WTC11 (cell line): Measurements from ENCODE around the gene HTR1B. TPM values are rescaled to one million over a fixed set of nuclear protein-coding genes. Genes with fewer than 3 reads are reported as not detected.

Source experiments
- ATAC-seq: fragments of 200-7000 bp; cut with Tn5 transposase; 2 replicates; pipeline ENCODE4 v1.10.0; 2021; ENCODE audit warnings: mild to moderate bottlenecking, moderate library complexity
- Bru-seq: library from RNA; stranded (reverse); fragments of 400-500 nt; gene quantifications from one replicate; lab custom pipeline; 2021; lab: Mats Ljungman, UMichigan
- CTCF ChIA-PET: fragments of 300-600 bp; sonication (Branson Sonifier 250); formaldehyde crosslinking; loops from one replicate; lab custom pipeline; 2021; ENCODE audit warnings: antibody characterized with exemption; lab: Charles Lee
- POLR2A ChIA-PET: fragments of 350-600 bp; sonication (Branson Sonifier 250); formaldehyde crosslinking; loops from one replicate; lab custom pipeline; 2021; ENCODE audit warnings: antibody characterized with exemption; lab: Charles Lee
- DNase-seq: peaks from one replicate; pipeline ENCODE4 v3.0.0; 2021; ENCODE audit warnings: low spot score
- H3K27ac Mint-ChIP-seq: 2 replicates; pipeline ENCODE4 v1.8.0; 2021; ENCODE audit warnings: mixed read lengths
- H3K27me3 Mint-ChIP-seq: 2 replicates; pipeline ENCODE4 v1.8.0; 2021; ENCODE audit warnings: low read depth, mild to moderate bottlenecking, moderate library complexity, mixed read lengths
- H3K36me3 Mint-ChIP-seq: 2 replicates; pipeline ENCODE4 v1.8.0; 2021; ENCODE audit warnings: mixed read lengths
- H3K4me1 Mint-ChIP-seq: 2 replicates; pipeline ENCODE4 v1.8.0; 2022; ENCODE audit warnings: mixed read lengths
- H3K4me3 Mint-ChIP-seq: 2 replicates; pipeline ENCODE4 v1.8.0; 2021; ENCODE audit warnings: mild to moderate bottlenecking, moderate library complexity, mixed read lengths
- H3K9me3 Mint-ChIP-seq: 2 replicates; pipeline ENCODE4 v1.8.0; 2021; ENCODE audit warnings: mixed read lengths
- AFF4 ChIP-seq: sonication (generic); formaldehyde crosslinking; IDR thresholded peaks from 2 replicates; pipeline ENCODE4 v1.8.1; 2023; ENCODE audit warnings: mild to moderate bottlenecking, missing genetic modification reagents, borderline replicate concordance
- ATF3 ChIP-seq: sonication (generic); formaldehyde crosslinking; conservative IDR thresholded peaks from 2 replicates; pipeline ENCODE4 v1.8.1; 2022; ENCODE audit warnings: mild to moderate bottlenecking, missing genetic modification reagents
- ELF4 ChIP-seq: sonication (generic); formaldehyde crosslinking; IDR thresholded peaks from 2 replicates; pipeline ENCODE4 v1.8.1; 2022; ENCODE audit warnings: low read depth, mild to moderate bottlenecking, moderate library complexity, missing genetic modification reagents
- JUN ChIP-seq: sonication (generic); formaldehyde crosslinking; IDR thresholded peaks from 2 replicates; pipeline ENCODE4 v1.8.0; 2023; ENCODE audit warnings: mild to moderate bottlenecking, missing genetic modification reagents
- NFYB ChIP-seq: sonication (generic); formaldehyde crosslinking; conservative IDR thresholded peaks from 2 replicates; pipeline ENCODE4 v1.8.0; 2022; ENCODE audit warnings: low read depth, missing genetic modification reagents
- TEAD4 ChIP-seq: sonication (generic); formaldehyde crosslinking; IDR thresholded peaks from 2 replicates; pipeline ENCODE4 v1.8.0; 2022; ENCODE audit warnings: mild to moderate bottlenecking, missing genetic modification reagents
- TP53 ChIP-seq: sonication (generic); formaldehyde crosslinking; IDR thresholded peaks from 2 replicates; pipeline ENCODE4 v1.8.1; 2023; ENCODE audit warnings: mild to moderate bottlenecking, missing genetic modification reagents
- ZBTB21 ChIP-seq: sonication (generic); formaldehyde crosslinking; IDR thresholded peaks from 2 replicates; pipeline ENCODE4 v1.8.1; 2023; ENCODE audit warnings: mild to moderate bottlenecking, missing genetic modification reagents, borderline replicate concordance
- ZNF138 ChIP-seq: sonication (generic); formaldehyde crosslinking; conservative IDR thresholded peaks from 2 replicates; pipeline ENCODE4 v1.8.1; 2022; ENCODE audit warnings: mild to moderate bottlenecking, moderate library complexity, missing genetic modification reagents
- ZNF219 ChIP-seq: sonication (generic); formaldehyde crosslinking; IDR thresholded peaks from 2 replicates; pipeline ENCODE4 v1.8.0; 2023; ENCODE audit warnings: missing genetic modification reagents, mild to moderate bottlenecking, borderline replicate concordance
- ZNF396 ChIP-seq: fragments of 250-450 bp; sonication (Bioruptor Pico); IDR thresholded peaks from 2 replicates; pipeline ENCODE4 v1.8.0; 2021; ENCODE audit warnings: mild to moderate bottlenecking, moderate library complexity, borderline replicate concordance
- ZNF416 ChIP-seq: fragments of 250-450 bp; sonication (Bioruptor Pico); IDR thresholded peaks from 2 replicates; pipeline ENCODE4 v1.9.0; 2021; ENCODE audit warnings: mild to moderate bottlenecking, inconsistent platforms
- long read RNA-seq, 3 experiments: library from RNA in 1 of 3; library from capped mRNA in 1 of 3; library from polyadenylated mRNA in 1 of 3; unstranded in 2 of 3; stranded (forward) in 1 of 3; transcript quantifications; one replicate each; pipeline ENCODE4 v2.0.0, GENCODE V29; 2021
- total RNA-seq: library from RNA; stranded (reverse); gene quantifications from 3 replicates; pipeline ENCODE4 v1.2.3, GENCODE V29; 2021
- TF ChIP-seq, protein P1 (sequence below): sonication (generic); formaldehyde crosslinking; IDR thresholded peaks from 2 replicates; pipeline ENCODE4 v1.8.0; 2022; ENCODE audit warnings: mild to moderate bottlenecking, missing genetic modification reagents

HTR1B gene, protein sequence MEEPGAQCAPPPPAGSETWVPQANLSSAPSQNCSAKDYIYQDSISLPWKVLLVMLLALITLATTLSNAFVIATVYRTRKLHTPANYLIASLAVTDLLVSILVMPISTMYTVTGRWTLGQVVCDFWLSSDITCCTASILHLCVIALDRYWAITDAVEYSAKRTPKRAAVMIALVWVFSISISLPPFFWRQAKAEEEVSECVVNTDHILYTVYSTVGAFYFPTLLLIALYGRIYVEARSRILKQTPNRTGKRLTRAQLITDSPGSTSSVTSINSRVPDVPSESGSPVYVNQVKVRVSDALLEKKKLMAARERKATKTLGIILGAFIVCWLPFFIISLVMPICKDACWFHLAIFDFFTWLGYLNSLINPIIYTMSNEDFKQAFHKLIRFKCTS
- total RNA-seq (1.5 to 1.7 TPM (median 1.6 TPM) in 3 replicates), Bru-seq, nascent RNA (percentile 43 among the genes with signal in this experiment)
- long read RNA-seq, experiment 1 = 0 reads
- long read RNA-seq, experiment 2, partial matches to known transcripts = 0 of 1 reads
- long read RNA-seq, experiment 2, other reads (novel, unspliced or antisense) = 0 of 1 reads
- long read RNA-seq, experiment 3 = 0 reads

- Mint-ChIP-seq H3K4me1 (peaks cover 39% of the 10 kb centered on the region), H3K4me3 (peak within 1 kb of the TSS; percentile 93), H3K36me3 (no peaks in the 10 kb centered on the region), H3K9me3 (no peaks in the 10 kb centered on the region), H3K27me3 (peaks cover 70% of the 10 kb centered on the region), H3K27ac (no peak within 1 kb of the TSS)
- POLR2A ChIA-PET = no interaction called here
- peak; percentile 42 for DNase-seq
- CTCF ChIA-PET = interaction anchor here (0.6 to 3.4 kb wide), 12 partner anchors 13 to 916 kb away, joined by 3 to 23 read pairs (median 4); no protein-coding TSS in a partner anchor
- TF ChIP-seq AFF4 (CRISPR knock-in tag) (no peak), ZBTB21 (CRISPR knock-in tag) (no peak), ZNF396 (CRISPR knock-in tag) (no peak), JUN (CRISPR knock-in tag) (0 out of 2 replicates have a peak, but pooled peaks have one; percentile 23), ZNF138 (CRISPR knock-in tag) (no peak), ATF3 (CRISPR knock-in tag) (no peak)
- TF ChIP-seq, protein P1, sequence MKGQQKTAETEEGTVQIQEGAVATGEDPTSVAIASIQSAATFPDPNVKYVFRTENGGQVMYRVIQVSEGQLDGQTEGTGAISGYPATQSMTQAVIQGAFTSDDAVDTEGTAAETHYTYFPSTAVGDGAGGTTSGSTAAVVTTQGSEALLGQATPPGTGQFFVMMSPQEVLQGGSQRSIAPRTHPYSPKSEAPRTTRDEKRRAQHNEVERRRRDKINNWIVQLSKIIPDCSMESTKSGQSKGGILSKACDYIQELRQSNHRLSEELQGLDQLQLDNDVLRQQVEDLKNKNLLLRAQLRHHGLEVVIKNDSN (CRISPR knock-in tag) = peak; percentile 29; the same call in 1 of the 2 replicates
- ATAC-seq = peak; percentile 10
Observed at GRCh38 chr6:77463308-77463860, at the start of gene HTR1B. HTR1B (minus strand) TSS chr6:77463491; CDS start chr6:77463403, 88 bp downstream.

- H3K4me1 Mint-ChIP-seq = peaks cover 8% of the 10 kb centered on the region
- H3K36me3 Mint-ChIP-seq = peaks cover 32% of the 10 kb centered on the region
- peaks cover 2% of the 10 kb centered on the region for H3K27me3 Mint-ChIP-seq
- peaks cover 58% of the 10 kb centered on the region for H3K9me3 Mint-ChIP-seq
- POLR2A ChIA-PET = no interaction called here
- ATAC-seq = no peak
- CTCF ChIA-PET = no interaction called here
- DNase-seq = no peak
- H3K4me3 Mint-ChIP-seq = no peak overlapping the region
- TF ChIP-seq NFYB (CRISPR knock-in tag) (no peak), TEAD4 (CRISPR knock-in tag) (no peak), ZNF219 (no peak), TP53 (CRISPR knock-in tag) (no peak), ELF4 (CRISPR knock-in tag) (no peak)
- no peak overlapping the region for H3K27ac Mint-ChIP-seq
Observed at GRCh38 chr6:77512554-77512953, 49.3 kb upstream of the HTR1B start.

DNA sequence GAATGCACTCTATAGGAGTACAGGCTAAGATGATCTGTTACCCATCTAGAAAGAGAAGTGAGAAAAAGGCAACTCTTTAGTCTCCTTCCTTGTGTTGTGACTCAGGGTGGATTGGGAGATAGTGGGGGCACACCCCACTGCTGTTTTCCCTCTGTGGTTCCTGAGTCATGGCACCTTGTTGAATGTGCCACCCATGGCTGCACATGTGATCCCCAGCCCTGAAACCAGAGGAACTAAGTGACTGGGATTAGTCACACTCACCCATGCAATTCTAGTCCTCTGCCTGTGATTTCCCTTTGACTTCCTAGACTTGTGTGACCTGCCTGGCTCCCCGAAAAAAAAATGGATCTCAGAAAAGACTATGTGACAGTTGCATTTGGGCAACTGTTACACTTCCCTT, 48.6 kb upstream of the HTR1B start:
- CTCF ChIA-PET = no interaction called here
- ATAC-seq = no peak
- POLR2A ChIA-PET = no interaction called here

More for the DNA sequence above, 48.6 kb upstream of the HTR1B start:
- H3K4me1 Mint-ChIP-seq = peaks cover 8% of the 10 kb centered on the region
- no peak for TF ChIP-seq ZNF416 (CRISPR knock-in tag)
- H3K27me3 Mint-ChIP-seq = peaks cover 2% of the 10 kb centered on the region
- H3K27ac Mint-ChIP-seq = no peak overlapping the region
- H3K9me3 Mint-ChIP-seq = peaks cover 58% of the 10 kb centered on the region
- no peak for DNase-seq
- H3K4me3 Mint-ChIP-seq = no peak overlapping the region
- peaks cover 32% of the 10 kb centered on the region for H3K36me3 Mint-ChIP-seq
